DLD1 (cell line): Measurements from ENCODE around the gene INIP.
"Not testable (repeated sequence)": the region's sequence is repeated elsewhere in the genome, so short reads cannot be mapped to it uniquely, and the experiment has no call there.

Source experiments
- in situ Hi-C: cut with HindIII; loops from 2 replicates; pipeline ENCODE4 v1.10.0; 2017; ENCODE audit warnings: low sequenced_read_pairs

INIP gene

DNA sequence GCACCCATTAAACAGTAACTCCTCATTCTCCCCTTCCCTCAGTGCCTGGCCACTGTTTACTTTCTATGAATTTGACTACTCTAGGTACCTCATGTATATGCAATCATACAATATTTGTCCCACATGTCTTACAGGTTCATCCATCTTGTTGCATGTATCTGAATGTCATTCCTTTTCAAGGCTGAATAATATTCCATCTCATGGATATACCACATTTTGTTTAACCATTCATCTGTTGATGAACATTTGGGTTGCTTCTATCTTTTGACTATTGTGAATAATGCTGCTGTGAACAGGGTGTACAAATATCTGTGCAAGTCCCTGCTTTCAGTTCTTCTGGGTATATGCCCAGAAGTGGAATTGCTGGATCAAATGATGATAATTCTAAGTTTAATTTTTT lies 40.9 kb downstream of the INIP start:
- in situ Hi-C loops = no loop called here

DNA sequence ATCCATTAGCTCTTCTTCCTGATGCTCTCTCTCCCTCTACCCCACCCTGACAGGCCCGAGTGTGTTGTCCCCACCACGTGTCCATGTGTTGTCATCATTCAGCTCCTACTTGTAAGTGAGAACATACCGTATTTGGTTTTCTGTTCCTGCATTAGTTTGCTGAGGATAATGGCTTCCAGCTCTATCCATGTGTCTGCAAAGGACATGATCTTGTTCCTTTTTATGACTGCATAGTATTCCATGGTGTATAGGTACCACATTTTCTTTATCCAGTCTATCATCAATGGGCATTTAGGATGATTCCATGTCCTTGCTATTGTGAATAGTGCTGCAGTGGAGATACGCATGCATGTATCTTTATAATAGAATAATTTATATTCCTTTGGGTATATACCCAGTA lies 44.7 kb downstream of the INIP start:
- in situ Hi-C loops = not testable (repeated sequence)

DNA sequence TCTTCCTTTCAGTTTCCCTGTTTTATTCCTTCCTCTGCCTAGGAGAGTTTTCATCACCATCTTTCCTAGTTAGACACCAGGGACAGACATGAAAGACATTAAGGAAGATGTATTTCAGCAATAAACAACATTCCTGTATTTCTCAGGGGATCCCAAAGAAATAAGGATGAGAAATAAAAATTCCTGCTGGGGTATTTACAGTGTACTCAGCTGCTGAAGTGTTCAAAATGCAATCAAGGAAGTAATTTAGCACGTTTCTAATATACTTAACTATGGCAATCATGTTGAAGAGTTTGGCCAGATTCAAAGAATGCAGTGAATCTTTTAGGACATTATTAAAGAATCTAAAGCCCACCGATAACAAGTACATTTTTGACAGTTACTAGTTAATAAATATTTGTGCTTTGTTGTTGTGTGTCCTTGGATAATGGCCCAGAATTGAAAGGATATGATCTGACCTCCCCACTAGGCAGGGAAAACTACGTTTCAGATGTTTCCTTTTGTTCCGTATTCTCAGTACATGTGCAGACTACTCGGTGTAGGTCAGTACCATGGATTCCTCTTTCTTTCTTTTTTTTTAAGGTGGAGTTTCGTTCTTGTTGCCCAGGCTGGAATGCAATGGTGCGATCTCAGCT lies 46.8 kb downstream of the INIP start:
- in situ Hi-C loops = no loop called here

DNA sequence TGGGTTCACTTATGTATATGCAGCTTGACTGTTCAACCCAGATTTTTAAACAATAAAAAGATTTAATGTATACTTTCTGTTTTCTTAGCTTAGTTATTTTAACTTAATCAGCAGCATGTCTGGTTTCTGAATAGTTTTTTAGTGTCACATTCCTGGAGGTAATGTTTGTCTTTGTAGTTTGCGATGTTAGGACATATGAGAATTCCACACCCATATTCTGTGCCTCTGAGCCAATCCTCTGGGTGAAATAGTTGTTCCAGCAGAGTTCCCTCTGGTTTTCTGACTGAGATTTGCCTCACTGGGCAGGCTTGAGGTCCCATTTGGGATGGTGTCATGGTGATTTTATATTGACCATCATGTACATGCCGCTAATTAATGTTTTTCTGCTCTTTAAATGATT lies 48.6 kb downstream of the INIP start:
- in situ Hi-C loops = no loop called here

DNA sequence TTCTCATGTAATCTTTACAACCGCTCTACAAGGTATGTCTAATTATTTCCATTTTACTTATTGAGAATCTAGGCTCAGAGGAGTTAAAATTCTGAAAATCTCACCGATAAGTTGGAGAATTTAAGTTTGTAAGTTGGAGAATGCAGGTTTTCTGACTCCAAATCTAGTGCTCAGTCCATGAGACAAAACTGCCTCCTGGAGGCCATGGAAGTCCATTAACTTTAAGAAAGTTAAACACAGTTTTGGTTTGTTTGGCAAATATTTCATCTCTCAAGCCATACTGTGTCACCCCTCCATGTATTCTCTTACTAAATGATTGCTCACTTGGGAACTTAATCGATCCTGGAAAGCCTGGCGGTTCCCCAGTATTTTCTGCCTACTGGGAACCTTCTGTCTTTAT lies 52.6 kb downstream of the INIP start:
- in situ Hi-C loops = no loop called here

DNA sequence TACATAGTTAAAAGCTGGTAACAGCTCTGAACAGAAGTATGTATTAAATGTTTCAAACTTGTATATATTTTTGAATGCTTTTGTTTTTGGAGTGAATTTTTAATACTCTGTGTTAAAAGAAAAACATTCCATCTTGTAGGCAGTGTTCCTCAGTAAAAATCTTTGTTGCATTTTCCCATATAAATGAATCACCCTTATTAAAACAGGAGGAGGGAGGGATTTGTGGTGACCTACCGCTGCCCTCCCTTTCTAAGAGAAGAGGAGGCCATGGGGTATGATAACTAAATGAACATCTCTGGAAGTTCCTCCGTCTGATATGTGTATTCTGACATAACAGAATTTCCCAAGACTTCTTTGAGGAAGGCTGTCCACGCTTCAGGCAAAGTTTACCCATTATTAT lies 53.4 kb downstream of the INIP start:
- in situ Hi-C loops = no loop called here

DNA sequence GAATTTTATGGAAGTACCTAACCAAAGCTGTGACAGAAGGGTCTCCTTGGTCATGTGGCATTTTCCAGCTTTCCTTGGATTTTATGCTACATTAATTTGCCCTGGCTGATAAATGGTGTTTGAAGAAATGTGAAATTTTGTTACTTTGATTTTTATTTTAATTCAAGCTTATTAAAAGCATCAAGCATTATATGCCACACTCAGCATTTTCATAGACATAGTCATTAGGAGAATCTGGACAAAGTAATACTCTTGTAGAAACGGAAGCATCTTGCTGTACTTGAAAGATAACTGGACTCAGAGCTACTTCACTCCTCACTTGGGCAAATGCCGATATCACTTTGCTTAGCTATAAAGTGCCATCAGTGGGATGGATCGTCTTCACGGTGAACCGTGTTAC lies 54.2 kb downstream of the INIP start:
- in situ Hi-C loops = no loop called here

DNA sequence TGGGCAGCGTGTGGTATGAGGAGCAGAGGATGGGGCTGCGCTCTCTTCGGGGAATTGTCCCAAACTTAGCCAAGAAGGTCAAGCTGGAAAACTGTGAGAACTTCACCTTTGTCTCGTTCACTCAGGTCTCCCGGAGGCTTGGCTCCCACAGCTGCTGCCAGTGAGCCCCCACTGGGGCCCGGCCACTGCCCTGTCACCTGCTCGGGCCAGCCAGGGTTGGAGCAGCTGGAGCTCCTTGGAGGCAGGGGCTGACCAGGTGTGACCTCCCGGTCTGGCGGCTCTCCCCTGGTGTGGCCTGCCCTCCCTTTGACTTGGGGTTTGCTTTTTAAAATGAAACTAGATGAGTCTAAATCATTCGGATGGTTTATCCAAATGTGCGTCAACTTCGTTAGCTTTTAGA lies 58.0 kb downstream of the INIP start:
- in situ Hi-C loops = no loop called here

DNA sequence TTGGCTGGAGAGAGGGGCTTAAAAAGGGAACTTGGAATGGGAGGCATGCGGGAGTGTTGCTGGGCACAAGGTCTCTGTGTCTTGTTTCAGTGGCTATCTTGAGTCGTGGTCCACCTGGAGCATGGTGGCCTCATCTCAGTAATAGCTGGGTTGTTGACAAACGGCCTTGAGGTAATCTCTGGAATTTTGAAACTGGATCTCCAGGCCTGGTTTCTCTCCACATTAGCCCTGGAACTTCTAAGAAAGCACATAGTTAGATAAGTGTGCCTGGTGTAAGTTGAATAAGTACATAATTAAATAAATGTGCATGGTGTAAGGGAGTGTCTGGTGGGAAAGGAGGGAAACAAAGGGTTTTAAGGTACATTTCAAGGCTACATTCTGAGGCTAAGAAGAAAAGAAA lies 62.2 kb downstream of the INIP start:
- in situ Hi-C loops = no loop called here

DNA sequence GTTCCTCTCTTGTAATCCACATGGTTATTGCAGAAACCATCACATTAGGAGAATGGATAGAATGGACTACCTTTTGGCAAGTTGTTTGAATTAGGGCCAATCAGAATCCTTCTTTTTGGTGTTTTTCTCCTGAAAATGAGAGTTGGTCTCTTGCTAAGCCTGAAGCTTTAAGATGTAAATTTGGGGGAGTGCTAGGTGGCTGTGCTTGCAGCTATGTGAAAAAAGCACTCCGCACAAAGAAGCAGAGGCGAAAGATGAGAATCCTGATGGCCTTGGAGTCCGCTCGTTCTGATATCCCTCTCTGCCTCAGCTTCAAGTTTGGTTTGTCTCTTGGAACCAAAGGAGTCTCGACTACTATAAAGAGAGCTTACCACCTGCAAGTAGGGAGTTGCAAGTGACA lies 63.6 kb downstream of the INIP start:
- in situ Hi-C loops = no loop called here

DNA sequence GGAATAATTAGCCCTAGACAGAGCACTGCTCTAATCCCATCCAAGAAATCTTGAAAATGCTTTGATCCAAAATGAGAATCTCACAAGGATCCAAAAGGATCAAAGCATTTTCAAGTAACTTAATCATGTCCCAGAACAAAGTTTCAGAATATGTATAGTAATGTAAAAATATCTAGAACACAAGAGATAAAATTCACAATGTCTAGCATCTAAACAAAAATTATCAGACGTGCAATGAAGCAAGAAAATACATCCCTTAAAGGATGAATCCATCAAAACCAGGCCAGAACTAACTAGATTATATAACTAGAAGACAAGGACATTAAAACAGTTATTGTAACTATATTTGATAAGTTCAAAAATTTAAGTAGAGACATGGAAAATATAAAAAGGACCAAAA lies 69.3 kb downstream of the INIP start:
- in situ Hi-C loops = no loop called here

DNA sequence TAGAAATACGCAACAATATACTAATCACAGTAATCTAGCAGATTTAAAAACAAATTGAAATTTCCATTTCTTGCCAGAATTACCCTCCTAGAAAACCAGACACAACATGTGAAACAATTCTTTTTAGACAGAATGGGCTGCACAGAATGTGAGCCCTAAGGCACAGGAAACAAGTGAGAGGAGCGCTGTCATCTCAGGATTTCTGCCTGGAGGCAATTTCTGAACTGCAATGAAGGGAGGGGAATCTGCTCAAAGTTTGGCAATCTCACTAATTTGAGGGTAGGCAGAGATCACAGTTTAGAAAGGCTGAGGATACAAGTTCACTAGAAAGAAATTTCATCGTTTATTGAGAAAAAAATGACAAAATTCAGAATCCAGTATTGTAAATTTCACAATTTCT lies 70.3 kb downstream of the INIP start:
- in situ Hi-C loops = no loop called here

DNA sequence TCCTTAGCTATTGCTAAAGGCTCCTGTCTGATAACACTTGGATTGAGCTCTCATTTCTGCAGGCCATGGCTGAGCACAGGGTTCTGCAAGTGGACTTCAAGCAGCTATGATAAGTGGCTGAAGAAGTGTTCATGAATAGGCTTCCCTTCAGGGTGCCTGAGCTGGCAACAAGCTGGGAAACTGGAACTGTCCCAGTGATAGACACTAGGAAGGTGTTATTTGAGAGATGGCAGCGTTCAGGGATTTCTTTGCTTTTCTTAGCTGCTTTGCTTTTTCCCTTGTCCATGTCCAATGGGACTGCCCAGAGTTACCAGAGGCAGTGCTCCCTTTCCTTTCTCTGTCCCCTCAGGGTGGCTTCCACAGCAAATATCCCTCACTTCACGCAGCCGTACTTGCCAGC lies 75.8 kb downstream of the INIP start:
- in situ Hi-C loops = no loop called here

DNA sequence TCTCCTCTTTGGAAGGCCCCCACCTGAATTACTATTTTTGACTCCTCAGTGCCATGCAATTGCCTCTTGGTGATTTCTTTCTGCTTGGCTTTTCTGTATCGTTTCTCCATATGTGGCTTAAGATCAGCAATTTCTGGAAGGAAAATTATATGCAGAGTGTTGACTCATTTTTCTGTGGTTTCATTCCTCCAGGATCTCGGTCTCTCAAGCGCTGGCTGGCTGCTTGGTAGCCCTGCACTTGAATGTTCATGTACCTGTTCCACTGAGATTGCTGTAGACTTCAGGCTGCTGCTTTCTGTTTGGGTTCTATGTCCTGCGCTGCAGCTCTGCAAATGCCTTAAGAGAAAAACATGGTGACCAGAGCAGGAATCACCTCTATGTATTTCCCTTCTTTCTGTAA lies 77.6 kb downstream of the INIP start:
- in situ Hi-C loops = no loop called here
